ENCODE data around the gene OR52H1.

The OR52H1 gene

GRCh38 chr11:5531053-5531831 is 17.1 kb downstream of the OR52H1 start:
- DNase-seq (ENCODE audit: low spot score) = no peak

- DNase-seq (ENCODE audit: low spot score) = no peak
These were observed 19.8 kb downstream of the OR52H1 start for GRCh38 chr11:5528495-5528894.

- no peak for DNase-seq (ENCODE audit: low spot score)
These were observed 20.6 kb downstream of the OR52H1 start for GRCh38 chr11:5527716-5528115.

GRCh38 chr11:5524756-5525155 is 23.6 kb downstream of the OR52H1 start:
- no peak for DNase-seq (ENCODE audit: low spot score)

GRCh38 chr11:5522308-5522707 is 26.0 kb downstream of the OR52H1 start:
- DNase-seq (ENCODE audit: low spot score) = no peak

GRCh38 chr11:5521540-5521939 is 26.8 kb downstream of the OR52H1 start:
- no peak for DNase-seq (ENCODE audit: low spot score)

- no peak for DNase-seq (ENCODE audit: low spot score)
These were observed 31.7 kb downstream of the OR52H1 start, which contains the start of gene UBQLNL for GRCh38 chr11:5516599-5516998. UBQLNL (minus strand) TSS chr11:5516699; CDS start chr11:5516441, 258 bp downstream.

GRCh38 chr11:5514841-5515240 is 33.5 kb downstream of the OR52H1 start:
- DNase-seq (ENCODE audit: low spot score) = no peak

- no peak for DNase-seq (ENCODE audit: low spot score)
These were observed 38.5 kb downstream of the OR52H1 start, which contains the start of gene UBQLN3 for GRCh38 chr11:5509803-5510202. UBQLN3 (minus strand) TSS chr11:5509957; CDS start chr11:5509558, 399 bp downstream.

- DNase-seq (ENCODE audit: low spot score) = no peak
These were observed 39.7 kb downstream of the OR52H1 start for GRCh38 chr11:5508605-5509004.

GRCh38 chr11:5507933-5508305 is 40.4 kb downstream of the OR52H1 start:
- DNase-seq (ENCODE audit: low spot score) = no peak

GRCh38 chr11:5507177-5507932 is 41.0 kb downstream of the OR52H1 start:
- no peak for DNase-seq (ENCODE audit: low spot score)

GRCh38 chr11:5505363-5506048 is 42.8 kb downstream of the OR52H1 start:
- no peak for DNase-seq (ENCODE audit: low spot score)

- DNase-seq (ENCODE audit: low spot score) = no peak
These were observed 43.9 kb downstream of the OR52H1 start for GRCh38 chr11:5504403-5504921.

- no peak for DNase-seq (ENCODE audit: low spot score)
These were observed 47.9 kb downstream of the OR52H1 start for GRCh38 chr11:5500393-5500801.

GRCh38 chr11:5499671-5500070 is 48.7 kb downstream of the OR52H1 start:
- DNase-seq (ENCODE audit: low spot score) = no peak
